BLaER1 treated with 17β-estradiol and CSF1 and Interleukin-3, amounts not matched to agents 10 nM and 100 nM (cell line): Measurements from ENCODE around the gene HOMER2.
A peak's percentile ranks its signal among the peaks of the same experiment; 100 is the strongest.
"Not testable (repeated sequence)": the region's sequence is repeated elsewhere in the genome, so short reads cannot be mapped to it uniquely, and the experiment has no call there.

Source experiments
- H3K27ac ChIP-seq, 11 experiments: shearing (Covaris generic); formaldehyde crosslinking; 2 replicates each; pipeline ENCODE4 v1.8.1; 2022
- H3K27me3 ChIP-seq, 11 experiments: shearing (Covaris generic); formaldehyde crosslinking; 2 replicates each; pipeline ENCODE4 v1.8.1; 2022
- H3K36me3 ChIP-seq, 11 experiments: shearing (Covaris generic); formaldehyde crosslinking; 2 replicates each; pipeline ENCODE4 v1.8.1; 2022
- H3K4me1 ChIP-seq, 10 experiments: shearing (Covaris generic); formaldehyde crosslinking; 2 replicates each; pipeline ENCODE4 v1.8.1; 2022
- H3K4me2 ChIP-seq, 11 experiments: shearing (Covaris generic); formaldehyde crosslinking; 2 replicates each; pipeline ENCODE4 v1.8.1; 2022
- H3K4me3 ChIP-seq, 10 experiments: shearing (Covaris generic); formaldehyde crosslinking; 2 replicates each; pipeline ENCODE4 v1.8.1; 2022
- H3K9ac ChIP-seq, 11 experiments: shearing (Covaris generic); formaldehyde crosslinking; 2 replicates each; pipeline ENCODE4 v1.8.1; 2022
- H3K9me3 ChIP-seq, 11 experiments: shearing (Covaris generic); formaldehyde crosslinking; replicated peaks in 1 of 11; 2 replicates each; pipeline ENCODE4 v1.8.1; 2022
- H4K20me1 ChIP-seq, 11 experiments: shearing (Covaris generic); formaldehyde crosslinking; 2 replicates each; pipeline ENCODE4 v1.8.1; 2022
- Cebpa-rat ChIP-seq, 11 experiments: shearing (Covaris generic); IDR thresholded peaks; 2 replicates each; pipeline ENCODE4 v1.8.1; 2022

HOMER2 gene

DNA sequence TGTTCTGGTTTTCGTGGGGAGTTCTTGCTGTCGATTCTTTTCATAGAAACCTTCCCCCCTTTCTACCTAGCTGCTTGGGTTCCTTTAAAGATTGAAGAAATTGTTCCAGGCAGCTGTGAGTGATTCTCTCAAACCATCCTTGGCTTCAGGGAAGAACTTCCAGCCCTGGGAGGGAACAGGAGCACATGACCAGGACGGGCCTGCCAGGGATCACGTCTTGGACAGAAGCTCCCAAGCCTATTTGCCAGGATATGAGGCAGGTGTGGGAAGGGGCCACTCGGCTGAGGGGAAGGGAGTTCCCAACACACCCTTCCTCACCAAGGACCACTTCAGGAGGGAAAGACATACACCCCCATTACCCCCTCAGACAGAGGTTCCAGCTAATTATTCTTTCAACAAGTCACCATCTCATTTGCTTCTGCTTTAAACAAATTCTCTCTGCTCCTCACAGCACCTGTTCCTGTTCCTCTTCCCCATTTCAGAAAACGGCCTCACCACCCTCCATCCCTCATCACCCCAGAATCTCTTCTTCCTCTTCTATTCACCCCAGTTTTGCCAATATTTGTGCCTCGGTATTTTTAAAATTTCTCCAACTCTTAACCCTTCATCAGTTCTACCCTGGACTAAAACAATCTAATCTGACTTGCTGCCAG, 80.6 kb downstream of the HOMER2 start:
- Histone ChIP-seq H3K4me2 (peak overlapping the region; percentile 46 to 76 (median 57); a peak in 19 of 22 replicates), H3K4me3 (no peak overlapping the region)

DNA sequence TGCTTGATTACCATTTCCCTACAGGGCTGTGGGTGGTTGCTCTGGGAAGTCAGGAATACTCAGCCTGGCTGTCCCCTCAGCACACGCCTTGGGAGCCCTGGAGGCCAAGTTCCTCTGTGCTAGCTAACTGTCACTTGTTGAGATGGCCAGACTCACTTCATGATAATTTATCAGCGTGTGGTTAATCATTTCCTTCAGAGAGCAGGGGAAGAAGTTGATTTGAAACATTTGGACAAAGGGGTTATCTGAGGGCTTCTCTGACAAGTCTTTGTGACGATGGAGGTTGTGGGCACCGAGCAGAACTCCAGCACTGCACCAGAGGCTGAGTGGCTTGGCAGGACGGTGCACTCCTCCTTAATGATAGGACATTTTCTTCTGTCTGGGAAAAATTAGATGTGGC, 81.2 kb downstream of the HOMER2 start:
- TF ChIP-seq Cebpa-rat (IDR thresholded peaks at IDR 0.05) = no peak
- H3K9me3 ChIP-seq = no peaks in the 10 kb centered on the region
- no peaks in the 10 kb centered on the region for H3K27me3 ChIP-seq
- no peak overlapping the region for H3K4me3 ChIP-seq
- peaks cover 0 to 3% (median 0%) of the 10 kb centered on the region in 11 experiments; a peak in 1 of 22 replicates for H3K36me3 ChIP-seq
- no peaks in the 10 kb centered on the region for H4K20me1 ChIP-seq
- peak overlapping the region; percentile 46 to 76 (median 57) for H3K4me2 ChIP-seq
- peak overlapping the region in 4 of 11 experiments; percentile 2 to 53 (median 34); a peak in 5 of 22 replicates for H3K27ac ChIP-seq
- peaks cover 17 to 26% (median 20%) of the 10 kb centered on the region in 10 experiments for H3K4me1 ChIP-seq
- peak overlapping the region in 1 of 11 experiments; percentile 22; a peak in 1 of 22 replicates for H3K9ac ChIP-seq

More for the DNA sequence above, 80.6 kb downstream of the HOMER2 start:
- TF ChIP-seq Cebpa-rat (IDR thresholded peaks at IDR 0.05) = no peak
- H3K27me3 ChIP-seq = no peaks in the 10 kb centered on the region
- peak overlapping the region in 1 of 11 experiments; percentile 22; a peak in 1 of 22 replicates for H3K9ac ChIP-seq
- peak overlapping the region in 4 of 11 experiments; percentile 2 to 53 (median 34); a peak in 4 of 22 replicates for H3K27ac ChIP-seq
- H4K20me1 ChIP-seq = no peaks in the 10 kb centered on the region
- peaks cover 17 to 26% (median 20%) of the 10 kb centered on the region in 10 experiments for H3K4me1 ChIP-seq
- no peaks in the 10 kb centered on the region for H3K9me3 ChIP-seq
- H3K36me3 ChIP-seq = peaks cover 0 to 3% (median 0%) of the 10 kb centered on the region in 11 experiments; a peak in 1 of 22 replicates

DNA sequence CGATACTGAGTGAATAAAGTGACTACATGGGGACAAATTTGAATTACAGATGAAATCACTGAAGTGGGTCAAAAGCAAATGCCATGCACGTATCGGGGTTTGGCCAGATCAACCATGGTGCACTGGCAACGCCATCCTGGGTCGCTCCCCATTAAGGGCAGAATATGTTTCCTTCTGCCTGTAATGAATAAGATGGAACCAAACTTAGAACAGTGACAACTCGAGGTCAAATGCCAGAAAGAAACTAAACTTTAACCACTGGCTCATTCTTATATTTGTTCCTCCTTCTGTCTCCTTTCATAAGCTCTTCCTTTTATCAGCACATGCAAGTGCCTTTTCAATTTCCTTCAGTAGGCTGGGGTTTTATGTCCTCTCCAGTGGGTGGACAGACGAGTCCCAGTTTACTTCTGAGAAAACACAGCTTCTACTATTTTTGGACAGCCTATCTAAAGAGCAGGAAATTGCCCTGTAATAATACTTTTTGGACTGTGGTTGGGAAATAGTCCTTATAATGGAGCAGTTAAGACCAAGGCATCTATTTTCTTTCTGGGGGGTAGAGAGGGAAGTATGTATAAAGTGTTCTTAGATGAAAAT, 81.7 kb downstream of the HOMER2 start:
- Histone ChIP-seq H3K9me3 (no peaks in the 10 kb centered on the region), H3K27ac (peak overlapping the region in 4 of 11 experiments; percentile 17 to 53 (median 34); a peak in 6 of 22 replicates), H3K4me2 (peak overlapping the region; percentile 46 to 76 (median 57)), H3K27me3 (no peaks in the 10 kb centered on the region), H3K4me3 (no peak overlapping the region), H3K4me1 (peaks cover 17 to 26% (median 20%) of the 10 kb centered on the region in 10 experiments), H3K36me3 (peaks cover 0 to 3% (median 0%) of the 10 kb centered on the region in 11 experiments; a peak in 1 of 22 replicates), H3K9ac (peak overlapping the region in 1 of 11 experiments; percentile 22; a peak in 1 of 22 replicates), H4K20me1 (no peaks in the 10 kb centered on the region)
- no peak for TF ChIP-seq Cebpa-rat (IDR thresholded peaks at IDR 0.05)

DNA sequence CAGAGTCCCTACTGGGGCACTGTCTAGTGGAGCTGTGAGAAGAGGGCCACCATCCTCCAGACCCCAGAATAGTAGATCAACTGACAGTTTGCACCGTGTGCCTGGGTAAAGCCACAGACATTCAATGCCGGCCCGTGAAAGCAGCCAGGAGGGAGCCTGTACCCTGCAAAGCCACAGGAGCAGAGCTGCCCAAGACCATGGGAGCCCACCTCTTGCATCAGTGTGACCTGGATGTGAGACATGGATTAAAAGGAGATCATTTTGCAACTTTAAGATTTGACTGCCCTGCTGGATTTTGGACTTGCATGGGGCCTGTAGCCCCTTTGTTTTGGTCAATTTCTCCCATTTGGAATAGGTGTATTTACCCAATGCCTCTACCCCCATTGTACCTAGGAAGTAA, 86.5 kb downstream of the HOMER2 start:
- not testable (repeated sequence) for H3K36me3 ChIP-seq, H3K9me3 ChIP-seq, H3K4me2 ChIP-seq, H3K4me3 ChIP-seq, H4K20me1 ChIP-seq, H3K27me3 ChIP-seq, H3K27ac ChIP-seq, H3K9ac ChIP-seq
- peaks cover 5 to 13% (median 9%) of the 10 kb centered on the region in 10 experiments for H3K4me1 ChIP-seq

DNA sequence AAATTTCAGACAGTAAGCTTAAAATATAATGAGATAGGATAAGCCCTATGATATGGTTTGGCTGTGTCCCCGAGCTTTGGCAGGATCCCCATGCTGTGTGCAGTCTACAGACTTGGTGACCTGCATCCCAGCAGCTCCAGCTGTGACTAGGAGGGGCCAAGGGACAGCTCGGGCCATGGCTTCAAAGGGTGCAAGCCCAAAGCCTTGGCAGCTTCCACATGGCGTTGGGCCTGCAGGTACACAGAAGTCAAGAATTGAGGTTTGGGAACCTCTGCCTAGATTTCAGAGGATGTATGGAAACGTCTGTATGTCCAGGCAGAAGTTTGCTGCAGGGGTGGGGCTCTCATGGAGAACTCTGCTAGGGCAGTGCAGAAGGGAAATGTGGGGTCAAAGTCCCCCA, 86.9 kb downstream of the HOMER2 start:
- not testable (repeated sequence) for H3K4me1 ChIP-seq, H3K27ac ChIP-seq, H3K4me2 ChIP-seq, H3K27me3 ChIP-seq, H3K9me3 ChIP-seq, H4K20me1 ChIP-seq, H3K4me3 ChIP-seq, H3K36me3 ChIP-seq, H3K9ac ChIP-seq

DNA sequence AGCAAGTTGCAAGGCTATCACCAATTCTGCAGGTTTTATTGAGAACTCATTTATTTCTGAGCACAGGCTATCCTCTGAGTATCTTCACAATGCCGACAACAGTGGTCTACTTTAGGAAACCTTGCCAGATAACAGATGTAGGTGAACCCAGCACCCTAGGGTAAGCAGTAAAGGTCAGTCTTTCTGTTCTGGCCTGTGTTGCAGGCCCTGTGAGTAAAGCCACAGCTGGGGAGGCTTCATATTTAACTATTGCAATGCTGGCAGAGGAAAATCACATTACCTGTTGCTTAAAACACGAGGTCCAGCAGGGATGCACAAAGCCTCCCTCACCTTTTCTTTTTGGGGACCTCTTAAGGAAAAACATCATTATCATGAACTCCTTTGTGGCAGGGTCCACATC, 87.6 kb downstream of the HOMER2 start:
- TF ChIP-seq Cebpa-rat (IDR thresholded peaks at IDR 0.05) = no peak
- Histone ChIP-seq H3K4me2 (no peak overlapping the region), H3K27ac (no peak overlapping the region), H3K4me1 (peaks cover 0 to 3% (median 0%) of the 10 kb centered on the region in 10 experiments; a peak in 6 of 20 replicates), H3K36me3 (no peaks in the 10 kb centered on the region), H3K9ac (no peak overlapping the region), H3K27me3 (no peaks in the 10 kb centered on the region), H3K4me3 (no peak overlapping the region), H4K20me1 (no peaks in the 10 kb centered on the region), H3K9me3 (no peaks in the 10 kb centered on the region)

DNA sequence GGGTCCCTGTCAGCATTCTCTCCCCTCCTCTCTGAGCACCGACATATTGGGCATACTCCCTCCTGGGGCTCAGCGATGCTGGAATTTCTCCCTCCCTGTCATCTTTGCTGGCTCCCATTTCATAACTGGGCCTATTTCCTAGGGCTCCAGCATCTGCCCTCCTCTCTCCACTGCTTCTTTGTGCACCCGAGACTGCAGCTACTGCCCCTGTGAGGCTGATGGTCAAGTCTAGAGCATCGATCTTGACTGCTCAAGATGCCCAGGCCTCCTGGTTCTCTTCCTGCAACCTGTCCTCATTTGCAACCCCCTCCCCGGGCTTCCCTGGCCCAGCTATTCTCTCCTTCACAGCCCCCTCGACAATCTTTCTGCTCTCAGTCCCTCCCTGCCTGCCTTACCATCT, 89.6 kb downstream of the HOMER2 start:
- no peak overlapping the region for H3K27ac ChIP-seq
- no peaks in the 10 kb centered on the region for H3K4me1 ChIP-seq
- no peak overlapping the region for H3K4me3 ChIP-seq
- H3K9me3 ChIP-seq = no peaks in the 10 kb centered on the region
- H3K27me3 ChIP-seq = no peaks in the 10 kb centered on the region
- H4K20me1 ChIP-seq = no peaks in the 10 kb centered on the region
- H3K9ac ChIP-seq = no peak overlapping the region
- no peak overlapping the region for H3K4me2 ChIP-seq
- no peaks in the 10 kb centered on the region for H3K36me3 ChIP-seq
- TF ChIP-seq Cebpa-rat (IDR thresholded peaks at IDR 0.05) = no peak

DNA sequence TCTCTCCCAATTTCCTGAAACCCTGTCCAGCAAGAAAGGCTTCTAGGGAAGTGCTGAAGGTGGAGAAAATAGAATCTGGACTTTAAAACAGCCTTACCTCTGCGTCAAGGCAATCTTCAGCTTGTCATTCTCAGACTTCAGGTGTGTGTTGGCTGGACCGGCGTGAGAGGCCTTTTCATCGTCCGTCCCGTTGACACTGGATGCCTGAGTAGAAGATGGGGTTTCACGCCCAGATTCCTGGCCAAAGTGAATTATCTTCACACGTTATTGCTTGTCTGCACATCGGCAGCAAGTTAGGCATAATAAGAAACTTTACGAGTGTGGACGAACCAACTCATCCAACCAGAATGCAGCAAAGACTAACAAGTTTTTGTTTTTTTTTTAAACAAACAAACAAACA, 93.6 kb downstream of the HOMER2 start:
- Histone ChIP-seq H3K4me3 (no peak overlapping the region), H3K9ac (no peak overlapping the region), H4K20me1 (no peaks in the 10 kb centered on the region), H3K27ac (no peak overlapping the region), H3K4me1 (peaks cover 11 to 28% (median 20%) of the 10 kb centered on the region in 10 experiments), H3K9me3 (0 out of 22 replicates have a peak, but pooled peaks cover 0 to 3% (median 0%) of the 10 kb centered on the region in 11 experiments), H3K27me3 (no peaks in the 10 kb centered on the region), H3K4me2 (no peak overlapping the region), H3K36me3 (no peaks in the 10 kb centered on the region)
- no peak for TF ChIP-seq Cebpa-rat (IDR thresholded peaks at IDR 0.05)

DNA sequence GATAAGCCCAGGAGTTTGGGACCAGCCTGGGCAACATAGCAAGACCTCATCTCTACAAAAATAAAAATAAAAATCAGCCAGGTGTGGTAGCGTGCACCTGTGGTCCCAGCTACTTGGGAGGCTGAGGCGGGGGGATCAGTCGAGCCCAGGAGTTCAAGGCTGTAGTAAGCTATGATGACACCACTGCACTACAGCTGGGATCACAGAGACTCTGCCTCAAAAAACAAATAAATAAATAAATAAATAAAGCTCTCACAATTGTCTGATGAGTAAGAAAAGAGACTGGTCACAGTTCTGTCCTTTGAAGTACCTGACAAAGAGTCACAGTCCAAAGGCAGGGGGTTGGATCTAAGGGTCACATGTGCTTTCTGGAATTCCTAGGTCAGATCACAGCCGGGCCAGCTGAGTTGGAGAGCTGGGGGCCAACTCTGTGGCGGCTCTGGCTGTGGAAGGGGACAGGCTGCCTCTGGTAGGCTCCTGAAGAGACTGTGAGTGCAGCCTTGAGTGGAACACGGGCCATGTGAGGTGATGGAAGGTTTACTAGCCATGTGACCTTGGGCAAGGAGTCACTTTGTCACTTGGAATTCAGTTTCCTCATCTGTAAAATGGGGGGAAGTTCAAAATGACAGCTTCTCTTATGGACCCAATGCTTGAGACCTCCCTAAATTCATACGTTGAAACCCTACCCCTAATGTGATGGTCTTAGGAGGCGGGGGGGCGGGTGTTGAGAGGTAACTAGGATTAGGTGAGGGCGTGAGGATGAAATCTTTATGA, 95.9 kb downstream of the HOMER2 start:
- TF ChIP-seq Cebpa-rat (IDR thresholded peaks at IDR 0.05) = no peak
- Histone ChIP-seq H3K27me3 (no peaks in the 10 kb centered on the region), H4K20me1 (no peaks in the 10 kb centered on the region), H3K27ac (peak overlapping the region in 2 of 11 experiments; percentile 54 to 71; a peak in 3 of 22 replicates), H3K9ac (no peak overlapping the region), H3K9me3 (0 out of 22 replicates have a peak, but pooled peaks cover 0 to 3% (median 0%) of the 10 kb centered on the region in 11 experiments), H3K4me3 (no peak overlapping the region), H3K4me2 (peak overlapping the region; percentile 49 to 85 (median 59); a peak in 15 of 22 replicates), H3K36me3 (no peaks in the 10 kb centered on the region), H3K4me1 (peaks cover 31 to 51% (median 41%) of the 10 kb centered on the region in 10 experiments)
